Glomerular endothelial cell (primary cell): ENCODE results near the gene SDF2. TPM values are rescaled to one million over a fixed set of nuclear protein-coding genes. Genes with fewer than 3 reads are reported as not detected.
"Not testable (repeated sequence)": the region's sequence is repeated elsewhere in the genome, so short reads cannot be mapped to it uniquely, and the experiment has no call there.

Experiments used
- DNase-seq: peaks from one replicate; pipeline ENCODE4 v3.0.0-alpha.2; 2011; ENCODE audit warnings: low read depth, low spot score; ENCODE audit errors: extremely low read depth
- total RNA-seq: library from RNA; depleted of rRNA; stranded (reverse); fragments of >200 nt; gene quantifications from 2 replicates; pipeline ENCODE4 v1.2.3, GENCODE V29; 2015

SDF2 gene
- total RNA-seq, 1 donor from 2014 or later = 58.6 TPM

DNA sequence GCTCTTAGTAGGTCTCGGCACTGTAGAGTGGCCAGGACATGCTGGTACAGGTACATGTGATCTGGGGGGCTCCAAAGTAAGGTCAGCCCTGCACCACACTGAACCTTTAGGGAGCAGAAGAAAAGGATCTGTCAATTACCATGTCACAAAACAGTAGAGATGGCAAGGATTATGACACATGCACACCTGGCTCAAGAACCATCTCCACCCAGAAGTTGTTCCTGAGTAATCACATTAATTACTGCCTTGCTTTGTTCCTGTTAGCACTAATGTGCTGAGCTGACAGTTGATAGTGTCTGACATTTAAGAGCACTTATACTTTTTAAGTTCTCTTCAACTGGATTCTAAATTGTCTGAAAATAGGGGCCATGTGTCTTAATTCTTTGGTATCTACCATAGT is 26.2 kb downstream of the SDF2 start:
- DNase-seq = no peak

DNA sequence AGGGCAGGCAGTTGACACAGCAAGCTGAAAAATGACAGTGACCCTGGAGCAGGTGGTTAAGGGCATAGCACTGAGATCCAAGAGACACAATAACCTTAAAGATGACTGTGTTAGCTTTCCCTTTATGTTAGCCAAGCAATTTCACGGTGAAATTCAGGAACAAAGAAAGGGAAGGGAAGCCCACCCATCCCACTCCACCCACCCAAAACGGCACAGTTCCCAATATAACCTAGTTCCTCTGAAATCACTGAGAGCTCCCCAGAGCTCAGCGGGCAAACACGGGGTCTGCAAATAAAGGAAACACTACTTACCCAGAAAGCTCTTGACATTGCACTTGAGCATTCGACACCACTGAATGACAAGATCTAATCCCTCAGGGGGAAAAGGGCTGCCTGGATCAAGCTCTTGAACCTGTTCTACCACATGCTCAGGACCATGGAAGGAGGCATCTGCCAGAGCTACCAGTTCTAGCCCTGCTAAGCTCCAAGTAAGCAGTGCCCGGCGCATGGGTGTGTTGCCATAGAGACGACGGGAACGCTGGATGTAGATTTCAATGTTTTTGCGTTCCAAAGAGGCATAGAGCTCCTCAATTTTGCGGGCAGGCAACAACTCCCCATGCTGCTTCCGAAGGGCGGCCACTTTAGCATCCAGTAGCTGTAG is 27.4 kb downstream of the SDF2 start:
- no peak for DNase-seq

DNA sequence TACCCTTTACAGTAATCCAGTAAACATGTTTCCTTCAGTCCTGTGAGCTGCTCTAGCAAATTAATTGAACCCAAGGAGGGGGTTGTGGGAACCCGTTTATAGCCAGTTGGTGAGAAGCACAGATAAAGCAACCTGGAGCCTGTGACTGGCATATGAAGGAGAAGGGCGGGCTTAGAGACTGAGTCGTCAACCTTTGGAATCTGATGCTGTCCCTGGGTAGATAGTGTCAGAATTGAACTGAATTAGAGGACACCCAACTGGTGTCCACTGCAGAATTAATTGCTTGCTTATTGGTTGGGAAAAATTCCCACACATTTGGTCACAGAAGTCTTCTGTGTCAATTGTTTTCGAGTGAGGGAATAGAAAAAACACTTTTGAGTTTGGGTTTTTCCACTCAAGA is 34.9 kb downstream of the SDF2 start:
- no peak for DNase-seq

DNA sequence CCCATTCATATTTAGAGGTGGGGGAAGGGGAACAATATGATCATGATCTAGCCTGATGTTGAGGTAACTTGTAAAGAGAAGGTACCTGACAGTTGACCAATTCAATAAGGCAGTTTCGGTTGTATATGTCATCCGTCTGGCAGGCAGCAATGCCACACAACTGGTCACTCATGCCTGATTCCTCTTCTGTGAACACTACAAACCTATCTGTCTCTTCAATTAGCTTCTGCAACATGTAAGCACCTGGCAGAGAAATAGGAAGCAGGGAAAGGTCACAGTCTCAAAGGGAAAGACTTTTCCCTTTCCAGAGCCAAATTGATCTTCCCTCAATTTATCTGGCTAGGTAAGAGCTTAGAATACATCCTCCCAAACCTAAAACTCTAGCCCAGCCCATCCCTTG is 37.6 kb downstream of the SDF2 start:
- DNase-seq = no peak

DNA sequence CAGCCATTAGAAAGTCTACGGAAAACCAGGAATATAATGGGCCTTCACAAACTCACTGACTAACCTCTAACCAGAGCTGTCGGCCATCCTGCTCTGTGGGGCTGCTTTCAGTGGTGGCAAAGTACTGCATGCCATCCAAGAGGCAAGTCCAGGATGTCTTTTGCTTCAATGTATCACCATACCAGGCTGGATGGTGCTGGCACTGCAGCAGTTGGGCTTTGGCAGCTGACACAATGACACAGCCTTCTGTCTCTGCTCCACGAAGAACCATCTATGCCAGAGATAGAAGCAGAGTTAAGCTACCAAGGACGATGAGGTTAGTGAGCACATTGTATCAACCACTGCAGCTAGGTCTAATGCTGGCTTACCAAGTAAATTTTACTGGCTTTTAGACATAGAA is 38.0 kb downstream of the SDF2 start:
- no peak for DNase-seq

DNA sequence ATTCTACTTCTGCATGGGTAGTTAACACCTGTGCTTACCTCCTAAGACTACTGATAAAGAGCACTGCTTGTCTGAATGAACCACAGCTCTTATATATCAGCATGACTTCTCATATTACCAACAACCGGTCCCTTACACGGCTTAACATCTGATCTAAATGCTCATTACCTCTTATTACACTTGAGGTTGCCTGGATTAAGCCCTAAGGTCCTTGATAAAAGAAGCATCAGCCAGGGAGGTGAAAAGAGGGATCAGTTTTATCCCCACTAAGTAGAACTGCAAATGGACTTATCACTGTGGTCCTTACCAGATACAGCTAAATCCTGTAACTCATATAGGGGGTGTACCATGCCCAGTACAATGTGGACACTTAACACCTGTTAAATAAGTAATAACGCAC is 39.5 kb downstream of the SDF2 start:
- DNase-seq = no peak

DNA sequence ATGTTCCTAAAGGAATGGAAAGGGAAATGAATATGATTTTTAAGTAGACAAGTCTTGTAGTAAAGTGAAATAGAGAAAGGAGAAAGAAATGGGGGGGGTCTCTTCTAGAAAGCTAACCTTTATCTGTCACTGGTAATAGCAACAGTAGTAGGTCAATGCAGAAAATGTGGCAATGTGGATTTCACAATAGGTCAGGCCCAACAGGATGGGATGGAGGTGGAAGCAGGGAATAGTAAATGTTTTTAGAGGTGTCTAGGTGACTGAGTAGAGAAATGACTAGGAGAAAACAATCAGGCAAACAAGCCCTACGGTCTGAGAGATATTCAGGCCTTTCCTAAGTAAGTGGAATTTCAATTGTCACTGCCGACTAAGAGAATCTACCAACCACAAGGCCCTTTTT is 41.7 kb downstream of the SDF2 start:
- DNase-seq = no peak

DNA sequence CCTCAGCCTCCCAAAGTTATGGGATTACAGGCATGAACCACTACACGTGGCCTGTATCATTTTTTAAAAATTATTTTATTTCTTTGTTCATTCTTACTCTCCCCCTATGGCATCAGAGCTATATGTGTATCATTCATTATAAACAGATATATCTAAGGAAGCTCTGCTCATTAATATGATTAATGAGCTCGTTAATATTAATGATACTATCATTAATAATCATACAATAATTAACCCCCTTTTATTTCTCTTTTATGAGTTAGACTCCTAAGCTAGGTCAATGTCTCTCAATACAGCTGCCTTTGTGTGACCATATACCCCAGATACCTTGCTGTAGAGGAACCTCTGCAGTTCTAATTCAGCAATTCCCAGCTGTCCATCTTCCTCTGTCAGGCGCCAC is 43.2 kb downstream of the SDF2 start:
- no peak for DNase-seq

DNA sequence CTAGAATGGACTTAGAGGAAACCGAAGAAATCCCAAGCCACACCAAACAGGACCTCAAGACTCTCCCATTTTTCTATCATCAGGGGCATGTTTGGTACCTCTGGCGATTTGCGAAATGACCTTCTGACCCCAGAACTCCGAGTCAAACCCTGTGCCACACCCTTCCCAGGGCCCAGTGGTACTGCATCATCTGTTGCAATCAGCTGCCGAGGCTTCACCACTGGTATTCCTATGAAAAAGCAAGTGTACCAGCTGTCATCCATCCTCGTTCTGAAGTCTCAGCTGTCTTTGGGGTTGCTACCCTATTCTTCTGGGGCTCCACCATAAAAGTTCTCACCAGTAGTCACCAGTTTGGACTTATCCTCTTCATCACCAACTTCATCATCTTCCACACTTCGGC is 45.4 kb downstream of the SDF2 start:
- no peak for DNase-seq

DNA sequence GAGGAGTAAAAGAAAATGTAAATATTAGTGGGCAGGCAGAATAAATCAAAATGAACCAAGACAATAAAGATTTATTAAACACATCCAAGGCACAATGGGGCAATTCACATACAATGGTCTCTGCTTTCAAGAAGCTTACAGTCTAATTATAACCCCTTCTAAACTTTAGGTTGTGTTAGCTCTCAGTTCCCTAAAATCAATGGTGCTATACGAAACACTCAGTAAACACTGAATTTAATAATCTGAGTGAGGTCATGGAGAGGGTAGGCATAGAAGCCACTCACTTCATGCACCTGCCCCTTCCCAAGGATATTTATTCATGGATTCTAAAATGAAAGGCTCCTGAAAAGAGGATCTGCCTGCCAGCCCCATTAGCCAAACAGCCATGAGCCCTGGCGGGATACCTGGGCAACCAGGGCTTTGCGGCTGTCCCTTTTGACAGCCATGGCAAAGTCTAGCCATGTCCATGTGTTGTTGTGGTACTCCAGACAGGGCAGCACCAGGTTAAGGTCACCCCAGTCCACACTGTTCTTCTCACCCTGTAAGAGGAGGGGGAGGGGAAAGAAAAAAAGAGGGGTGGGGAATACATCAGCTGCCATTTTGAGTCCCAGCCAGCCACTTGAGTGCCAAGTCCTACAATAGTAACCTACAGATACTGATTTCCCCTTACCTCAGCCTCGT is 46.3 kb downstream of the SDF2 start:
- DNase-seq = no peak

DNA sequence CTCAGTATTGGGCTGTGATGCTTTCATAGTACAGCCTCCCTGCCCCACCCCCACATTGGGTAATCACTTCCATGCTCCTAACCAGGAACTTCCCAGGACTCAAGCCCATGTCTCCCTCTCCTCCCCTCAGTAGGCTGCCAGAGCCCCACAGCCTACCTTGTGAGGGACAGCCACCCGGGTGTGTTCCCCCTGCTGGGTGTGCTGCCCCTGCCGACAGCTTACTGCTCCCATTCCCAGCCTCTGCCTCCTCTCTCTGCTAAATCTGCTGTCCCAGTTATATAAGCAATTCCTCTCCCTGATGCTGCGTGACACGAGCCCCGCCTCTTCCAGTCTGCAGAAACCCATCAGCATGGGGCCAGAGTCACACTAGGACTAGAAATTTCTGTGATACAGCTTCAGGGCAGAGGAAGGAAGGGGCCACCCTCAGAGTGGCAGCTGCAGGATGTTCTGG is 47.8 kb downstream of the SDF2 start, which contains the start of gene RSKR:
TSS of gene RSKR (minus strand) at position 255 of the 451 bp plus-strand sequence. CDS start at position 231, 24 bp downstream.
- no peak for DNase-seq

DNA sequence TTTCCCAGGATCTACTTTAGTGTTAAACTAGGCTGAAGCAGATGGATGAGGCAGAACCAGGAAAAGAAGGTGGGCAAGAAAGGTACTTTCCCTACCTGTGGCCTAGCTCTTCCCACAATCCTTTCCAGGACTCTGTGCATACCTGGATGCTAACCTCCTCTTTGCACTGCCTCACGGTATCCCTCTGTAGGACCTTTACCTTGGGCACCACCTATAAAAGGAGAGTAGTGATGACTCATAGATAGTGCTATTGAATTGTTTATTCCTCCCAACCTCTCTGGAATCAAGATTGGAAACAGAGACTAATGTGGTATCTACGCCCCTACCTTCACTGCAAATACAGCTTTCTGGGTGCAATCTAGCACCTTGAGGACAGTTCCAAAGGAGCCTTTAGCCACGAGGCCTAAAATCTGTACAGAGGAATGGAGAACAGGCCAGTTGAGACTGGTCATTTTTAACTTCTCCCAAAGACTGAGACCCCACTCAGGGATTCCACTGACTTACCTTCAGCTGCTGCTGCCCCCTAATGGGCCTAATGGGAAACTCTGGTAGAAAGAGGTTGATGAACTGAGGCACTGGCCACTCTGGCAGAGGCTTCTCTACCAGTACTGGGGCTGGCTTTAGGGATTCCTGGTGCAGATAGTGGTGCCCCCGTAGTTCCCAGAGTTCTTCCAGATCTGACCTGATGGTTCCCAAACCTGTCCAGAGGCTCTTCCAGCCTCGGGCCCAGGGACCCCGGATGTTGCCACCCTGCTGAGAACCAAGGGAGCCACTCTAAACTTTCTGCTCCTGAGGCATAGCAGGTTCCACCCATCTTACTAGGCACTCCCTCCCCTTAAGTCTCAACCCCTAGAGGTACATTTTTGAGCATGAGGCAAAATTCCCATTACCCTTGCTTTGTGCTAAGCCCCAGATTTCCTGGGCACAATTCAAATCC is 48.5 kb downstream of the SDF2 start:
- DNase-seq = no peak

DNA sequence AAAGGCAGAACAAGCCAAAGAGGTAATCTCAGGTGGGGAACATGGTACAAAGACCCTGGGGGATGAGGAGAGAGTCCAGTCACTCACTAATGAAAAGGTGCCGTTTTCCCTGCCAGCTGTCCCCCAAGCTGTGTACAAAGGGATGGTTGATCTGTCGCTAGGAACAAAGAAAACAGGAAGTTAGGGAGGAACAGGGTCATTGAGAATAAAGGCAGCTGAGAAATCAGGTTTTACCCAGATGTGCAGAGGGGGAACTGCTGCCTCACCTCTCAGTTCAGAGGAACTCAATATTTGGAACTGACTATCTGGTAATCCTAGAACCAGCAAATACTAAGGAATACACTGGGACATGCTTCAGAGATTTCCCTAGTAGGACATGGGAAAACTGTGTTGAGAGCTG is 49.2 kb downstream of the SDF2 start:
- DNase-seq = no peak

DNA sequence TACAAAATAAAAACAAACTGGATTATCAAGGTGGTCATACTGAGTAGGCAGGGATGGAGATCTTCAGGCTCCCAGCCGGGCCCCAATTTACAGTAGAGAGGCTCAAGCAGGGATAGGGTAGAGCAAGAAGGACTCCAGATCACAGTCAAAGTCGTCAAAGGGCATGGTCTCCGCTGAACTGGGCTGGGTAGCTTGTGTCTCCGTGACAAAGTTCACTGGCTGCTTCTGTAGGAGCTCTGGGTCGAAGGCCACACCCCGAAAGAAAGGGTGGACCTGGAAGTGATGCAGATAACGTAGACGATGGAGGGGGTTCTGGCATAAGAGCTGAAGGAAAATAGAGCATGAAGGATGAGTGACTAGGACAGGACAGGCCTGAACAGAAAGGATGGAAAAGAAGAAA is 51.3 kb downstream of the SDF2 start:
- no peak for DNase-seq

DNA sequence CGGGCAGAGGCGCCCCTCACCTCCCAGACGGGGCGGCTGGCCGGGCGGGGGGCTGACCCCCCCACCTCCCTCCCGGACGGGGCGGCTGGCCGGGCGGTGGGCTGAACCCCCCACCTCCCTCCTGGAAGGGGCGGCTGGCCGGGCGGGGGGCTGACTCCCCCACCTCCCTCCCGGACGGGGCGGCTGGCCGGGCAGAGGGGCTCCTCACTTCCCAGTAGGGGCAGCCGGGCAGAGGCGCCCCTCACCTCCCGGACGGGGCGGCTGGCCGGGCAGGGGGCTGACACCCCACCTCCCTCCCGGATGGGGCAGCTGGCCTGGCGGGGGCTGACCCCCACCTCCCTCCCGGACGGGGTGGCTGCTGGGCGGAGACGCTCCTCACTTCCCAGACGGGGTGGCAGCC is 57.7 kb downstream of the SDF2 start:
- DNase-seq = not testable (repeated sequence)

DNA sequence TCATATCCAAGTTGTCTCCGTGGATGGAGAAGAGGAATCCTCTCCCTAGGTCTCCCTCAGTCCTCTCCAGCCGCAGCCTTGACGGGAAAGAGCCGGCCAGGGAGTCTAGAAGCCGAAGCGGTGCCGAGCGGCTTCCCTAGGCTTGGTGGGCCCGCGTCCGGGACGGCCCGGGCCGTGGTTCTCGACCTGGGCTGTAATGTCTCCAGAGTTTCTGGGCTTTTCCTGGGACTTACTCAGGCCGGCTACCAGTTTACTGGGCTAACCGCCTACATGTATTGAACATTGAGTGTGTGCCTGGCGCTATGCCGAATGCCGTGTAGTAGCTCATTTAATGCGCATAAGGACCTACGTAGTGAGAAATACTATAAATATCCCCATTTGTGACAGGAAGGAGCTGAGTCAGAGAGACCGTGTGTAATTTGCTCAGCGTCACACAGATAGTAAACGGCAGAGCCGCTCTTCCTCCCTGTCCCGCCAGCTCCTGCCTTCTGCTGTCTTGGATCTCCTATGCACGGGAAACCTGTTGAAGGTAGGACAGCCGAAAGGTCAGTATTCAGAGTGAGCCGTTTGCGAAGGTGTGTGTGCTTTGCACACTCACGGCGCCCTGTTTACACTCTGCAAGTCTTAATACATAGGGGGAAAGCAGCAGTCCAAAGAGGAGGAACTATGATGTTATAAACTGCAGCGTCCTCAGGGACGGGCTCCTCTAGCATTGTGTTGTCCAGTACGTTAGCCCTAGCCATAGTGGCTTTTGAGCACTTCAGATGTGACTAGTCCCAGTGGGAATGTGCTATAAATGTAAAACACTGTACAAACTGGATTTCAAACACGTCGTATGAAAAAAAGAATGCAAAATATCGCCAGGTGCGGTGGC is 62.2 kb downstream of the SDF2 start:
- peak; percentile 69 for DNase-seq

DNA sequence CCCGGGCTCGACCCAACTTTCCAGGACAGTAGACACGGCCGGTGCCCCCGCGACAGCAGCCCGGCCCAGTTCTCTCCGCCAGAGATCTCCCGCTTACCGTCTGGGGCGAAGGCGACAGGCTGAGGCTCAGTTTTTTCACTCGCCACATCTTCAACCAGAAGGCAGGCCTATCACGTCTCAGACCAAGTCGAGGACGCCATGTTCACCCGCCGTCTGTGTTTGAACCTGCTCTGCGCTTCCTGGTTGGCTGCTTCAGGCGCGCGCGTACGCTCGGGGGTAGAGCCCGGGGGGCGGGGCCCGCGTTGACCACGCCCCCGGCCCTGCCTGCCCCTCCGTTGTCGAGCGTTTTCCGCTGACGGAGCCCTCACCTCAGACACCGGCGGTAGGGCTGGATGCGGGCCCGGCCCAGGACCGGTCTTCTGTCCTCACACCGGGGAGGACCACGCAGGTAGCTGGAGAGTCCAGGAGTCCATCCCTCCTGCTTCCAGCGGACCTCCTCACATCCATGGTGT is 62.9 kb downstream of the SDF2 start, which contains the start of gene SPAG5:
TSS of gene SPAG5 (minus strand) at position 227 of the 512 bp plus-strand sequence. CDS start at position 148, 79 bp downstream.
- peak; percentile 55 for DNase-seq

DNA sequence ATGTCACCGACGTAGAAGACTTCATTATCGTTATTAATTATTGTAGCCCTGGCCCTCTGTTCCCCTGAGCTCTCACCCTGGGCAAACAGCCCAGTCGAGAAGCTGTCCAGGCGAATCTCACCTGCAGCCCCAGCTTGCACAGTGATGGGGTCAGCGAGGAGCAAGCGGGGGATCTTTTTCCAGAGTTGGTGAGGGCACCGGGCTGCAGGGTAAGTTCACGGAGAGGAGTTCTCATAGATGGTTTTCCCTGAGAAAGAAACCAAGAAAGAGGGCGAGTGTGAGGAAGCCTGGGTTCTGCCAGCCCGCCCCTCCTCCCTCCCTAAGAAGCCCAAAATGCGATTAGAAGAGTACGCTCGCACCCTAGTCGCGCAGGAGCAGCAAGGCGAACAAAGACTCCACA is 63.3 kb downstream of the SDF2 start:
- DNase-seq = no peak
